Nephron progenitor cell (in vitro differentiated cells): ENCODE data around the gene MACROD2.
"Not testable (repeated sequence)": the region's sequence is repeated elsewhere in the genome, so short reads cannot be mapped to it uniquely, and the experiment has no call there.

Experiments
- DNase-seq: peaks from one replicate; pipeline ENCODE4 v3.0.0; 2021
- H3K27ac Mint-ChIP-seq: 2 replicates; pipeline ENCODE4 v1.8.0; 2021; ENCODE audit warnings: mild to moderate bottlenecking, moderate library complexity, mixed read lengths
- H3K27me3 Mint-ChIP-seq: 2 replicates; pipeline ENCODE4 v1.8.0; 2021; ENCODE audit warnings: mild to moderate bottlenecking, low read depth, mixed read lengths; ENCODE audit not compliant: poor library complexity
- H3K36me3 Mint-ChIP-seq: 2 replicates; pipeline ENCODE4 v1.8.0; 2021; ENCODE audit warnings: low read depth, mixed read lengths
- H3K4me1 Mint-ChIP-seq: 2 replicates; pipeline ENCODE4 v1.8.0; 2021; ENCODE audit warnings: mixed read lengths
- H3K4me3 Mint-ChIP-seq: 2 replicates; pipeline ENCODE4 v1.8.0; 2021; ENCODE audit warnings: mild to moderate bottlenecking, moderate library complexity, mixed read lengths
- H3K9me3 Mint-ChIP-seq: 2 replicates; pipeline ENCODE4 v1.8.0; 2021; ENCODE audit warnings: mild to moderate bottlenecking, moderate library complexity, mixed read lengths
- TF ChIP-seq, protein P1 (sequence below): fragments of 200-600 bp; sonication (generic); IDR thresholded peaks from 2 replicates; pipeline ENCODE4 v1.5.0; 2021; ENCODE audit warnings: antibody characterized with exemption

MACROD2 gene

GRCh38 chr20:14005996-14006395, 10.7 kb downstream of the MACROD2 start:
- peaks cover 4% of the 10 kb centered on the region for H3K9me3 Mint-ChIP-seq
- H3K27me3 Mint-ChIP-seq, result peaks cover 3% of the 10 kb centered on the region
- DNase-seq, result no peak
- no peak overlapping the region for H3K4me3 Mint-ChIP-seq
- TF ChIP-seq, protein P1, sequence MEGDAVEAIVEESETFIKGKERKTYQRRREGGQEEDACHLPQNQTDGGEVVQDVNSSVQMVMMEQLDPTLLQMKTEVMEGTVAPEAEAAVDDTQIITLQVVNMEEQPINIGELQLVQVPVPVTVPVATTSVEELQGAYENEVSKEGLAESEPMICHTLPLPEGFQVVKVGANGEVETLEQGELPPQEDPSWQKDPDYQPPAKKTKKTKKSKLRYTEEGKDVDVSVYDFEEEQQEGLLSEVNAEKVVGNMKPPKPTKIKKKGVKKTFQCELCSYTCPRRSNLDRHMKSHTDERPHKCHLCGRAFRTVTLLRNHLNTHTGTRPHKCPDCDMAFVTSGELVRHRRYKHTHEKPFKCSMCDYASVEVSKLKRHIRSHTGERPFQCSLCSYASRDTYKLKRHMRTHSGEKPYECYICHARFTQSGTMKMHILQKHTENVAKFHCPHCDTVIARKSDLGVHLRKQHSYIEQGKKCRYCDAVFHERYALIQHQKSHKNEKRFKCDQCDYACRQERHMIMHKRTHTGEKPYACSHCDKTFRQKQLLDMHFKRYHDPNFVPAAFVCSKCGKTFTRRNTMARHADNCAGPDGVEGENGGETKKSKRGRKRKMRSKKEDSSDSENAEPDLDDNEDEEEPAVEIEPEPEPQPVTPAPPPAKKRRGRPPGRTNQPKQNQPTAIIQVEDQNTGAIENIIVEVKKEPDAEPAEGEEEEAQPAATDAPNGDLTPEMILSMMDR, result no peak
- H3K4me1 Mint-ChIP-seq, result no peaks in the 10 kb centered on the region
- H3K36me3 Mint-ChIP-seq, result peaks cover 5% of the 10 kb centered on the region
- no peak overlapping the region for H3K27ac Mint-ChIP-seq

GRCh38 chr20:14009208-14009607, 13.9 kb downstream of the MACROD2 start:
- TF ChIP-seq, protein P1, result no peak
- no peak for DNase-seq
- Mint-ChIP-seq H3K9me3 (peaks cover 14% of the 10 kb centered on the region), H3K4me3 (no peak overlapping the region), H3K4me1 (no peaks in the 10 kb centered on the region), H3K27me3 (peaks cover 3% of the 10 kb centered on the region), H3K27ac (no peak overlapping the region), H3K36me3 (peaks cover 5% of the 10 kb centered on the region)

GRCh38 chr20:14012671-14013070, 17.4 kb downstream of the MACROD2 start:
- no peaks in the 10 kb centered on the region for H3K4me1 Mint-ChIP-seq
- no peak overlapping the region for H3K27ac Mint-ChIP-seq

GRCh38 chr20:14030991-14031390, 35.7 kb downstream of the MACROD2 start:
- peaks cover 3% of the 10 kb centered on the region for H3K36me3 Mint-ChIP-seq
- H3K27me3 Mint-ChIP-seq, result peaks cover 3% of the 10 kb centered on the region
- peaks cover 17% of the 10 kb centered on the region for H3K9me3 Mint-ChIP-seq
- no peak overlapping the region for H3K27ac Mint-ChIP-seq
- H3K4me3 Mint-ChIP-seq, result no peak overlapping the region
- TF ChIP-seq, protein P1, result no peak
- H3K4me1 Mint-ChIP-seq, result no peaks in the 10 kb centered on the region
- no peak for DNase-seq

More at GRCh38 chr20:14012671-14013070, 17.4 kb downstream of the MACROD2 start:
- no peak overlapping the region for H3K4me3 Mint-ChIP-seq
- TF ChIP-seq, protein P1, result no peak
- no peaks in the 10 kb centered on the region for H3K27me3 Mint-ChIP-seq
- peaks cover 21% of the 10 kb centered on the region for H3K9me3 Mint-ChIP-seq
- no peak for DNase-seq
- peaks cover 4% of the 10 kb centered on the region for H3K36me3 Mint-ChIP-seq

- Mint-ChIP-seq H3K36me3 (no peaks in the 10 kb centered on the region), H3K27ac (no peak overlapping the region), H3K4me1 (no peaks in the 10 kb centered on the region), H3K27me3 (peaks cover 3% of the 10 kb centered on the region), H3K9me3 (peaks cover 5% of the 10 kb centered on the region), H3K4me3 (no peak overlapping the region)
- DNase-seq, result no peak
- TF ChIP-seq, protein P1, result no peak
These were observed 38.0 kb downstream of the MACROD2 start for GRCh38 chr20:14033310-14033709.

DNA sequence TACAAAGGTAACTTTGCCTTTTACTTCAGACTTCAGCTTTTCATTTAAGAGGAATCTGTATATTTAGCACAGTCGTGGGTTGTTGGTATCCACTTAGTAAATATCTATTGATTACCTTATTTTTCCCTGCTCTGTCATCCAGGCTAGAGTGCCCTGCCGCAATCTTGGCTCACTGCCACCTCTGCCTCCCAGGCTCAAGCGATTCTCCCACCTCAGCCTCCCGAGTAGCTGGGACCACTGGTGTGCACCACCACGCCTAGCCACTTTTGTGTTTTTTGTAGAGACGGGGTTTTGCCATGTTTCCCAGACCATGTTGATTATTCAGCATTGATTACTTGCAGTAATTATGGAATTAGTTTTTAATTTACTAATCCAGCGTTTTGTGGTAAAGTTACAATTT, 41.3 kb downstream of the MACROD2 start:
- Mint-ChIP-seq H3K4me3 (no peak overlapping the region), H3K27ac (no peak overlapping the region), H3K9me3 (no peaks in the 10 kb centered on the region), H3K27me3 (peaks cover 3% of the 10 kb centered on the region), H3K36me3 (no peaks in the 10 kb centered on the region), H3K4me1 (no peaks in the 10 kb centered on the region)
- DNase-seq, result no peak
- TF ChIP-seq, protein P1, result no peak

DNA sequence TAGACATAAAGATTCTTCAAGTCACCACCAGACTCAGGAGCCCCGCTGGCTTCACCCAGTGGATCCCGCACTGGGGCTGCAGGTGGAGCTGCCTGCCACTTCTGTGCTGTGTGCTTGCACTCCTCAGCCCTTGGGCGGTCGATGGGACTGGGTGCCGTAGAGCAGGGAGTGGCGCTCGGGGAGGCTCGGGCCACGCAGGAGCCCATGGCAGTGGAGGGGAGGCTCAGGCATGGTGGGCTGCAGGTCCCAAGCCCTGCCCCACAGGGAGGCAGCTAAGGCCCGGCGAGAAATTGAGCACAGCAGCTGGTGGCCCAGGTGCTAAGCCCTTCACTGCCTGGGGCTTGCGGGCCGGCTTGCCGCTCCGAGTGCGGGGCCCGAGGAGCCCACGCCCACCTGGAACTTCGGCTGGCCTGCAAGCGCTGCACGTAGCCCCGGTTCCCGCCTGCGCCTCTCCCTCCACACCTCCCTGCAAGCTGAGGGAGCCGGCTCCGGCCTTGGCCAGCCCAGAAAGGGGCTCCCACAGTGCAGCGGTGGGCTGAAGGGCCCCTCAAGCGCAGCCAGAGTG, 49.5 kb downstream of the MACROD2 start:
- H3K27ac Mint-ChIP-seq, H3K9me3 Mint-ChIP-seq: not testable (repeated sequence)

More for the DNA sequence above, 49.5 kb downstream of the MACROD2 start:
- H3K36me3 Mint-ChIP-seq, H3K4me3 Mint-ChIP-seq, DNase-seq, H3K27me3 Mint-ChIP-seq, H3K4me1 Mint-ChIP-seq: not testable (repeated sequence)
